HepG2 (cell line): ENCODE results near the gene LDLRAP1. TPM values are rescaled to one million over a fixed set of nuclear protein-coding genes. Genes with fewer than 3 reads are reported as not detected.

Source experiments
- ATAC-seq: fragments of 200-7000 bp; cut with Tn5 transposase; 3 replicates; pipeline ENCODE4 v1.9.1; 2020; ENCODE audit warnings: mild to moderate bottlenecking, moderate library complexity
- BruUV-seq: library from RNA; stranded (reverse); fragments of 400-500 nt; replicated peaks from 2 replicates; lab custom pipeline; 2021; lab: Mats Ljungman, UMichigan
- CTCF ChIA-PET: fragments of 300-600 bp; formaldehyde crosslinking; extraction: SDS; loops from one replicate; lab custom pipeline; 2021; ENCODE audit warnings: low total read pairs, inconsistent platforms, low intra/inter-chr PET ratio; lab: Yijun Ruan, JAX
- POLR2A ChIA-PET: fragments of 350-600 bp; sonication (Branson Sonifier 250); formaldehyde crosslinking; loops from one replicate; lab custom pipeline; 2020; ENCODE audit warnings: antibody characterized with exemption, inconsistent platforms; lab: Yijun Ruan, JAX
- DNase-seq: peaks from one replicate; pipeline ENCODE4 v3.0.0-alpha.2; 2015; ENCODE audit warnings: low spot score
- FAIRE-seq: peaks from 3 replicates; lab custom pipeline; 2011; peaks lifted over from hg19 to GRCh38; lab: Jason Lieb, UNC
- H2AFZ ChIP-seq: one replicate; pipeline ENCODE4 v1.6.1; 2011; ENCODE audit warnings: low read length, inconsistent platforms
- H3K27ac ChIP-seq: fragments of 300-600 bp; 3 replicates; pipeline ENCODE4 v1.8.0; 2011; ENCODE audit warnings: mixed run types, mild to moderate bottlenecking, mixed read lengths, low read length, inconsistent platforms; ENCODE audit not compliant: insufficient read depth; ENCODE audit errors: extremely low read length
- H3K27me3 ChIP-seq, 2 experiments: fragments of 200-600 bp in 1 of 2; 2 replicates in 1 of 2; 3 replicates in 1 of 2; pipeline versions ENCODE4 v1.6.0 to v1.8.0; 2011; ENCODE audit warnings: low read length in 2 of 2, mild to moderate bottlenecking in 2 of 2, moderate library complexity in 2 of 2, inconsistent platforms in 1 of 2; ENCODE audit not compliant: insufficient read depth in 2 of 2, control insufficient read depth in 1 of 2
- H3K36me3 ChIP-seq, 2 experiments: fragments of 200-600 bp in 1 of 2; replicated peaks in 1 of 2; 2 replicates in 1 of 2; 3 replicates in 1 of 2; pipeline versions ENCODE4 v1.5.1 to v1.8.0; 2011; ENCODE audit warnings: low read length in 2 of 2, inconsistent platforms in 1 of 2; ENCODE audit not compliant: insufficient read depth in 2 of 2, control insufficient read depth in 1 of 2
- H3K4me1 ChIP-seq: 2 replicates; pipeline ENCODE4 v1.5.1; 2012; ENCODE audit warnings: low read length, inconsistent platforms; ENCODE audit not compliant: insufficient read depth
- H3K4me2 ChIP-seq: 2 replicates; pipeline ENCODE4 v1.6.0; 2011; ENCODE audit warnings: low read depth, low read length, inconsistent platforms
- H3K4me3 ChIP-seq, 3 experiments: fragments of 200-600 bp in 1 of 3; sonication (generic), shearing (Covaris generic) in 1 of 3; replicated peaks in 1 of 3; 2 replicates each; pipeline ENCODE4 v1.5.1; 2011 to 2016; ENCODE audit warnings: low read length in 3 of 3, inconsistent platforms in 2 of 3, low read depth in 2 of 3, mild to moderate bottlenecking in 2 of 3, control low read depth in 1 of 3, mixed read lengths in 1 of 3; ENCODE audit not compliant: insufficient read depth in 1 of 3
- H3K79me2 ChIP-seq: one replicate; pipeline ENCODE4 v1.6.1; 2011; ENCODE audit warnings: low read length, inconsistent platforms; ENCODE audit not compliant: insufficient read depth
- H3K9ac ChIP-seq: 2 replicates; pipeline ENCODE4 v1.6.0; 2011; ENCODE audit warnings: mild to moderate bottlenecking, low read depth, low read length, inconsistent platforms; ENCODE audit not compliant: insufficient read depth
- H3K9me3 ChIP-seq: 2 replicates; pipeline ENCODE4 v1.5.1; 2012; ENCODE audit warnings: mild to moderate bottlenecking, low read length
- H4K20me1 ChIP-seq: 2 replicates; pipeline ENCODE4 v1.6.0; 2011; ENCODE audit warnings: inconsistent platforms, mild to moderate bottlenecking, low read length, moderate library complexity; ENCODE audit not compliant: insufficient read depth
- BCL6 ChIP-seq: IDR thresholded peaks from 2 replicates; pipeline ENCODE4 v1.6.1; 2016; ENCODE audit warnings: missing genetic modification reagents, missing compliant biosample characterization
- BCLAF1 ChIP-seq: fragments of 450-650 bp; IDR thresholded peaks from 2 replicates; pipeline ENCODE4 v1.6.1; 2017; ENCODE audit warnings: mild to moderate bottlenecking
- EED ChIP-seq: sonication (generic); formaldehyde crosslinking; IDR thresholded peaks from 2 replicates; pipeline ENCODE4 v1.5.0; 2020; ENCODE audit warnings: mild to moderate bottlenecking, missing genetic modification reagents
- SMYD3 ChIP-seq: sonication (generic); formaldehyde crosslinking; IDR thresholded peaks from 2 replicates; pipeline ENCODE4 v1.8.1; 2023; ENCODE audit warnings: mild to moderate bottlenecking, missing genetic modification reagents
- ZKSCAN8 ChIP-seq: IDR thresholded peaks from 2 replicates; pipeline ENCODE4 v1.6.1; 2016; ENCODE audit warnings: borderline replicate concordance, missing genetic modification reagents, missing compliant biosample characterization
- ZNF10 ChIP-seq: sonication (generic); formaldehyde crosslinking; IDR thresholded peaks from 2 replicates; pipeline ENCODE4 v1.4.0; 2020; ENCODE audit warnings: mild to moderate bottlenecking, low read depth, missing genetic modification reagents, borderline replicate concordance
- ZNF232 ChIP-seq: sonication (generic); formaldehyde crosslinking; IDR thresholded peaks from 2 replicates; pipeline ENCODE4 v1.4.0; 2020; ENCODE audit warnings: missing genetic modification reagents, borderline replicate concordance
- ZNF530 ChIP-seq: sonication (generic); formaldehyde crosslinking; IDR thresholded peaks from 2 replicates; pipeline ENCODE4 v1.5.0; 2020; ENCODE audit warnings: low read depth, mild to moderate bottlenecking, missing genetic modification reagents
- ZNF687 ChIP-seq: sonication (generic); formaldehyde crosslinking; IDR thresholded peaks from 2 replicates; pipeline ENCODE4 v1.5.1; 2020; ENCODE audit warnings: mild to moderate bottlenecking, missing genetic modification reagents, moderate library complexity
- ZNF768 ChIP-seq: sonication (generic); formaldehyde crosslinking; IDR thresholded peaks from 2 replicates; pipeline ENCODE4 v1.4.0; 2020; ENCODE audit warnings: missing genetic modification reagents
- WGBS: methylation state at CpG from one replicate; pipeline ENCODE4 v1.1.6; 2017; ENCODE audit warnings: low lambda C conversion rate; 5-methylcytosine and 5-hydroxymethylcytosine counted together
- in situ Hi-C: cut with HindIII; loops from 2 replicates; pipeline ENCODE4 v1.10.0; 2017; ENCODE audit warnings: low pct_unique_long_range_greater_than_20kb; ENCODE audit not compliant: extremely low pct_ligation_motif_present
- intact Hi-C: fragments of 100-400 bp; cut with micrococcal nuclease; formaldehyde crosslinking; loops from one replicate; pipeline ENCODE4 v1.10.0; 2022; ENCODE audit not compliant: unreplicated experiment
- polyA plus RNA-seq, 8 experiments: library from polyadenylated mRNA; depleted of rRNA in 3 of 8; stranded (reverse) in 7 of 8; unstranded in 1 of 8; fragments of >200 nt; fragmentation: Illumina TruSeq in 4 of 8; extraction: Trizol in 4 of 8; gene quantifications; 2 replicates each; pipeline versions ENCODE4 v1.2.1 to v1.2.3, GENCODE V29; 2011 to 2016; ENCODE audit warnings: low read depth in 4 of 8, missing spikeins in 1 of 8, mixed read lengths in 1 of 8; ENCODE audit not compliant: insufficient read depth in 1 of 8
- total RNA-seq, 5 experiments: library from RNA; depleted of rRNA; stranded (reverse); fragments of >200 nt; fragmentation: Illumina TruSeq; extraction: Trizol; gene quantifications; 2 replicates each; pipeline ENCODE4 v1.2.3, GENCODE V29; 2016; ENCODE audit warnings: low read depth in 1 of 5

LDLRAP1 gene
- total and polyA plus RNA-seq, 2 of the 13 experiments (the other 11 are each of a cell fraction or from before 2014, with no cell fraction given), result 7.2 to 12.1 TPM

- H3K9me3 ChIP-seq, result no peaks in the 10 kb centered on the region
- in situ Hi-C loops (no loop called here), intact Hi-C loops (no loop called here)
- peaks cover 16% of the 10 kb centered on the region for H3K4me1 ChIP-seq
- H3K27ac ChIP-seq, result no peak overlapping the region
- H3K36me3 ChIP-seq, result no peaks in the 10 kb centered on the region
- WGBS, result 70% methylated on average over 17 of the region's 18 CpGs
- TF ChIP-seq ZKSCAN8 (no peak), ZNF768 (CRISPR knock-in tag) (peak; percentile 87), ZNF10 (no peak), ZNF530 (CRISPR knock-in tag) (no peak)
- TF ChIP-seq, all 625 proteins: peak for 1
- Histone ChIP-seq H3K27me3 (peaks cover 3 to 15% of the 10 kb centered on the region in 2 experiments; a peak in 3 of 5 replicates), H2AFZ (no peak overlapping the region), H3K4me2 (no peak overlapping the region), H3K9ac (no peak overlapping the region), H4K20me1 (no peaks in the 10 kb centered on the region), H3K79me2 (no peaks in the 10 kb centered on the region), H3K4me3 (no peak overlapping the region)
- no peak for DNase-seq
- POLR2A ChIA-PET, result no interaction called here
- no peak for FAIRE-seq
- CTCF ChIA-PET, result no interaction called here
- BruUV-seq, result no TSS peak
- ATAC-seq, result no peak
These were observed 33.2 kb downstream of the LDLRAP1 start for GRCh38 chr1:25576459-25577133.

GRCh38 chr1:25577134-25577920, 33.9 kb downstream of the LDLRAP1 start:
- Histone ChIP-seq H3K36me3 (no peaks in the 10 kb centered on the region), H3K27me3 (peaks cover 1 to 15% of the 10 kb centered on the region in 2 experiments; a peak in 3 of 5 replicates), H3K9me3 (no peaks in the 10 kb centered on the region), H4K20me1 (no peaks in the 10 kb centered on the region), H3K4me3 (no peak overlapping the region), H3K9ac (no peak overlapping the region), H3K79me2 (no peaks in the 10 kb centered on the region), H3K4me1 (peaks cover 16% of the 10 kb centered on the region), H3K4me2 (no peak overlapping the region), H3K27ac (no peak overlapping the region), H2AFZ (no peak overlapping the region)
- WGBS, result 50% methylated on average over 14 of the region's 21 CpGs
- no peak for FAIRE-seq
- in situ Hi-C loops (no loop called here), intact Hi-C loops (no loop called here)
- BruUV-seq, result no TSS peak
- CTCF ChIA-PET, result no interaction called here
- no peak for DNase-seq
- no peak for ATAC-seq
- POLR2A ChIA-PET, result no interaction called here
- no peak for TF ChIP-seq BCLAF1
- TF ChIP-seq ZNF687 (CRISPR knock-in tag), result no peak
- TF ChIP-seq ZNF232 (CRISPR knock-in tag), result no peak
- TF ChIP-seq EED (CRISPR knock-in tag), result no peak
- no peak for TF ChIP-seq SMYD3 (CRISPR knock-in tag)
- TF ChIP-seq BCL6, result no peak
